Measurements from ENCODE around the gene ECE1. TPM values are rescaled to one million over a fixed set of nuclear protein-coding genes. Genes with fewer than 3 reads are reported as not detected.

Gene ECE1
- total RNA-seq, 1 donor from 2014 or later: 15.2 TPM

- H3K79me2 ChIP-seq (ENCODE audit: low read depth): no peaks in the 10 kb centered on the region
- no peaks in the 10 kb centered on the region for H3K36me3 ChIP-seq
- no peak overlapping the region for H2AFZ ChIP-seq (replicated peaks)
- Mint-ChIP-seq H3K27me3 (ENCODE audit: insufficient read depth, low read depth) (peaks cover 2% of the 10 kb centered on the region), H3K4me3 (no peak overlapping the region), H3K4me1 (peaks cover 29% of the 10 kb centered on the region), H3K27ac (peak overlapping the region; percentile 33), H3K9me3 (no peaks in the 10 kb centered on the region), H3K36me3 (peaks cover 13% of the 10 kb centered on the region)
- H3K4me1 ChIP-seq: peaks cover 16% of the 10 kb centered on the region
- no peak overlapping the region for H3K27ac ChIP-seq
- H3K4me2 ChIP-seq: no peak overlapping the region
- no peak overlapping the region for H3K9ac ChIP-seq
- TF ChIP-seq EZH2 (IDR thresholded peaks at IDR 0.05): no peak
- no peak for TF ChIP-seq EZH2phosphoT487 (IDR thresholded peaks at IDR 0.05)
- TF ChIP-seq CTCF (IDR thresholded peaks at IDR 0.05): no peak
- no peak for DNase-seq (ENCODE audit: low spot score)
- peaks cover 15% of the 10 kb centered on the region for H4K20me1 ChIP-seq (ENCODE audit: low read depth)
- H3K27me3 ChIP-seq: no peaks in the 10 kb centered on the region
- H3K4me3 ChIP-seq: no peak overlapping the region
- H3F3A ChIP-seq (ENCODE audit: low read depth): peaks cover 21% of the 10 kb centered on the region
- H3K9me3 ChIP-seq (ENCODE audit: low read depth): no peaks in the 10 kb centered on the region
Observed at GRCh38 chr1:21234779-21235178, 55.5 kb downstream of the ECE1 start.

- H3K9me3 ChIP-seq (ENCODE audit: low read depth): no peaks in the 10 kb centered on the region
- H2AFZ ChIP-seq (replicated peaks): no peak overlapping the region
- Mint-ChIP-seq H3K4me3 (peak overlapping the region; percentile 0), H3K27me3 (ENCODE audit: insufficient read depth, low read depth) (peaks cover 2% of the 10 kb centered on the region), H3K4me1 (peaks cover 20% of the 10 kb centered on the region), H3K9me3 (no peaks in the 10 kb centered on the region), H3K36me3 (peaks cover 13% of the 10 kb centered on the region), H3K27ac (no peak overlapping the region)
- H3K4me3 ChIP-seq: no peak overlapping the region
- H3K4me2 ChIP-seq: no peak overlapping the region
- no peaks in the 10 kb centered on the region for H3K79me2 ChIP-seq (ENCODE audit: low read depth)
- peaks cover 12% of the 10 kb centered on the region for H3K4me1 ChIP-seq
- no peak for TF ChIP-seq CTCF (IDR thresholded peaks at IDR 0.05)
- TF ChIP-seq EZH2phosphoT487 (IDR thresholded peaks at IDR 0.05): no peak
- no peak for TF ChIP-seq EZH2 (IDR thresholded peaks at IDR 0.05)
- DNase-seq (ENCODE audit: low spot score): no peak
- H4K20me1 ChIP-seq (ENCODE audit: low read depth): peaks cover 8% of the 10 kb centered on the region
- peaks cover 9% of the 10 kb centered on the region for H3F3A ChIP-seq (ENCODE audit: low read depth)
- H3K27me3 ChIP-seq: no peaks in the 10 kb centered on the region
- no peak overlapping the region for H3K9ac ChIP-seq
- H3K27ac ChIP-seq: no peak overlapping the region
- H3K36me3 ChIP-seq: no peaks in the 10 kb centered on the region
Observed at GRCh38 chr1:21233490-21233889, 56.8 kb downstream of the ECE1 start.

- Histone ChIP-seq H2AFZ (replicated peaks) (no peak overlapping the region), H3K27ac (no peak overlapping the region), H3K79me2 (ENCODE audit: low read depth) (no peaks in the 10 kb centered on the region), H3K9me3 (ENCODE audit: low read depth) (no peaks in the 10 kb centered on the region), H3K27me3 (no peaks in the 10 kb centered on the region), H3K4me1 (no peaks in the 10 kb centered on the region), H3K4me3 (no peak overlapping the region), H3K9ac (no peak overlapping the region), H3K36me3 (no peaks in the 10 kb centered on the region), H3F3A (ENCODE audit: low read depth) (no peaks in the 10 kb centered on the region), H3K4me2 (no peak overlapping the region), H4K20me1 (ENCODE audit: low read depth) (no peaks in the 10 kb centered on the region)
- no peaks in the 10 kb centered on the region for H3K9me3 Mint-ChIP-seq
- DNase-seq (ENCODE audit: low spot score): peak; percentile 77
- H3K27me3 Mint-ChIP-seq (ENCODE audit: insufficient read depth, low read depth): no peaks in the 10 kb centered on the region
- TF ChIP-seq EZH2phosphoT487 (IDR thresholded peaks at IDR 0.05): no peak
- TF ChIP-seq EZH2 (IDR thresholded peaks at IDR 0.05): no peak
- TF ChIP-seq CTCF (IDR thresholded peaks at IDR 0.05): peak; percentile 96
- H3K36me3 Mint-ChIP-seq: peaks cover 11% of the 10 kb centered on the region
- H3K4me1 Mint-ChIP-seq: peaks cover 6% of the 10 kb centered on the region
- H3K4me3 Mint-ChIP-seq: no peak overlapping the region
- no peak overlapping the region for H3K27ac Mint-ChIP-seq
Observed at GRCh38 chr1:21232044-21232443, 58.2 kb downstream of the ECE1 start.
